Glomerular visceral epithelial cell (primary cell): ENCODE data around the gene C1orf35.

Experiments
- DNase-seq: peaks from one replicate; pipeline ENCODE4 v3.0.0-alpha.2; 2016; ENCODE audit errors: extremely low spot score

Gene C1orf35

DNA sequence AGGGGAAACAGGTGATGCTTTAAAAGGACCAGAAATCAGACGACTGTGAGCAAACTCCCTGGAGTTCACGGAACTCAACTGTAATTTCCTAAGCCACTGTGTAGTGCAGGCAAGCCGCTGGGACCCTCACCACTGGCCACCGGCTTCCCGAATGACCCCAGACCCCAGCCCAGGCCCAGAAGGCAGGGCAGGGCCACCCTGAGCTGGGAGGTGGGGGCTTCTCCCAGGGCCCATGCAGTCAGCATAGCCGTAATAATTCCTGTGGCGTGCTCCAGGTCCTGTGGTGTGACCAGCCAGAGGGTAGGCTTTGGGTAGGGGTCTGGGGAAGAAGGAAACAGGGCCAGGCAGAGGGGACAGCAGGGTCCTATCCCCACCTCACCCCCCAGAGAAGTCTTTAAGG, 24.1 kb downstream of the C1orf35 start:
- DNase-seq, result no peak

DNA sequence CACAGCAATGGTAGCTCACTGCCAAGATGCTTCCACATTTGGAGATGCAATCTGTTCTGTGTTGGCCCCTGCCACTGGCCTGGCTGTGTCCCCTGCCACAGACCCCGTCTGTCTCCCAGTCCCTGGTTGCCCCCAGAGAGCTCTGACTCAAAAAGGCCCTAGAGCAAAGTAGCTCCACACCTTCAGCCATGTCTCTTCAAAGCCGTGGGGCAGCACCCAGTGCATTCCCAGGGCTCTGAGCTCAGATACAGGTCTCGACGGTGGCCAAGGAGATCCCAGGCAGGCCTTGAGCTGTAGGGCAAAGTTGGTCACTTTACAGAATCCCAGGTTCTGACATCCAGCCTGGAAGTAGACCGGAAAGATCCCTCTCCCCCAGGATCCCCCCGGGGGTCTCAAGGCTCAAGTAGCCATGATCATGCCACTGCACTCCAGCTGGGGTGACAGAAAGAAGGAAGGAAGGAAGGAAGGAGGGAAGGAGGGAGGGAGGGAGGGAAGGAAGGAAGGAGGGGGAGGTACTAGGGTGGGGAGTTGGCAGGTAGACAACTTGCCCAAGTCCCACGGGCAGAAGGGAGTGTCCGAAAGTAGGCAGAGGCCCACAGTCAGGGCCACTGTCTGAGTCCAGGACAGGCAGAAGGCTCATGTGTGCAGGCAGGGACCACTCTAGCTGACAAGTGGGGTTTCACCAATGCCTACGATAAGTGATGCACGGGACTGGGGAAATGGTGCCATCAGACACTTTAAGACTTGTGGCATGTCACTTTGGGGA, 25.4 kb downstream of the C1orf35 start:
- no peak for DNase-seq

DNA sequence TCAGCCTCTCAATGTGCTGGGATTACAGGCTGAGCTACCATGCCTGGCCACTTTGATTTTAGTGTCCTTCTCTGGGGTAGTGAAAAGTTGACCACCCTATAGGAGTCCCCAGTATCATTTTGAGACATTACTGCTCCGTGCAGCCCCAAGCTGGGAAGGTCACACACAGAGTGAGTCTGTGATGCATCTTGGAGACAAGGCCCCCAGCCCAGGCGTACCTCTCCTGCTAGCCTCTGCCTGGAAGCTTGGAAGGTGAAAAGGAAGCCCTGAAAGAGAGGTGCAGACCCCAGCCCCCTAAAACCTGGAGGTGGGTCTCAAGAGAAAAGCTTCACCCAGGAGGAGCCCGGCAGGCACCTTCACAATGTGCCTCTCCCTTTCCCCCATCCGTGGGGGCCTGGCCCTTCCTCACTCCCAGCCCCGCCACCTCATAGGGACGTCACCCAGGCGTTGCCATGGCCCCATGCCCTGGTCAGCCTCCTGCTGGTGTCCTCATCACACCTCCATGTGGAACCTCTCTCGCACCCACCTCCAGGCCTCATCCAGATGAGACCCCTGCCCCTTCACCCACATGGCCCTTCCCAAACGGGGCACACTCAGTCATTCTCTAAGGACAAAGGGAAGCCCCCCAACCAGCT, 26.2 kb downstream of the C1orf35 start:
- no peak for DNase-seq

DNA sequence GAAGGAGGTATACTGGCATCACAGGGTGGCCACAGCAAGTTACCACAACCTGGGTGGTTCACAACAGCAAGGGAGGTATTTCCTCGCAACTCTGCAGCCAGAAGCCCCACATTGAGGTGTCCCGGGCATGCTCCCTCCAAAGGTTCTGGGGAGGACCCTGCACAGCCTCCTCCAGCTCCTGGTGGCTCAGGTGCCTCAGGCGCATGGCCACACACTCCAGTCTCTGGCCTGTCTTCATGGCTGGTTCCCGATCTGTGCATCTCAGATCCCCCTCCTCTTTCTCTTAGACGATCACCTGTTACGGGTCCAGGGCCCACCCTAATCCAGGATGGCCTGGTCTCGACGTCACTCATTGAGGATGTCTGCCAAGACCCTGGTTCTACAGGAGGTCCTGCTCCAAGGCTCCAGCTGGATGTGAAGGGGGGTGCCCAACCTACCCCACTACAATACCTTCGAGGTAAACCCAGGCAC, 27.3 kb downstream of the C1orf35 start:
- no peak for DNase-seq

DNA sequence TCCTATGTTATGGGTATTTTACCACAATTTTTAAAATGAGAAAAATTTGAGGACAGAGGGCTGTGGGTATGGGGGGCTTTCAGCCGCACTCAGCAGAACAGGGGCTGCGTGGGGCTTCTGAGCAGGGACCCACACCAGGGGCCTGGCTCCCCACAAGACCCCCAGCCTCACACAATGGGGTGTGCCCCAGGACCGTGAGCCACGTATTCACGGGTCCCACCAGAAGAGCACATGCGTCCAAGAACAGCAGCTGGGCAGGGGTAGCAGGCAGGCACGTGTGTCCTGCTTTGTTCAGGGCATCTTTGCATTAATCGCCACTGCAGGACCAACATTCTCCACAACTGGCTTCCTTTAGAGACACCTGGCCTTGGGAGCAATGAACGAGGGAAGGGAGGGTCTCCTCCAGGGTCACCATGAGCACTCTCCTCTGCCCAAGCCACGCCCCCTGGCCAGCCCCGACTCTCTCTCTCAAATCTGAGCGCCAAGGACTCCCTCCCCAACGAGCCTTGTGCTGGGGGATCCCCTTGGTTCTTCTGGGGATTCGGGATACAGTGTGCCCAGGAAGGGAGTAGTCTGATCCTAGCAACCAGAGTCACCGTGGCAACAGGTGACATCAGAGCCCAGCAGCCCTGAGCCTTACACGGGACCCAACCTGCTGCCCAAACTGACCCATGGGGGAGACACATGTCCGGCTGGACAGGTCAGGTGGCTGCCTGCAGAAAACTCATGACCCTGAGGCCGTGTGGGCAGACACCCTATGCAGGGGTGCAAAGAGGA, 28.0 kb downstream of the C1orf35 start:
- DNase-seq, result no peak

DNA sequence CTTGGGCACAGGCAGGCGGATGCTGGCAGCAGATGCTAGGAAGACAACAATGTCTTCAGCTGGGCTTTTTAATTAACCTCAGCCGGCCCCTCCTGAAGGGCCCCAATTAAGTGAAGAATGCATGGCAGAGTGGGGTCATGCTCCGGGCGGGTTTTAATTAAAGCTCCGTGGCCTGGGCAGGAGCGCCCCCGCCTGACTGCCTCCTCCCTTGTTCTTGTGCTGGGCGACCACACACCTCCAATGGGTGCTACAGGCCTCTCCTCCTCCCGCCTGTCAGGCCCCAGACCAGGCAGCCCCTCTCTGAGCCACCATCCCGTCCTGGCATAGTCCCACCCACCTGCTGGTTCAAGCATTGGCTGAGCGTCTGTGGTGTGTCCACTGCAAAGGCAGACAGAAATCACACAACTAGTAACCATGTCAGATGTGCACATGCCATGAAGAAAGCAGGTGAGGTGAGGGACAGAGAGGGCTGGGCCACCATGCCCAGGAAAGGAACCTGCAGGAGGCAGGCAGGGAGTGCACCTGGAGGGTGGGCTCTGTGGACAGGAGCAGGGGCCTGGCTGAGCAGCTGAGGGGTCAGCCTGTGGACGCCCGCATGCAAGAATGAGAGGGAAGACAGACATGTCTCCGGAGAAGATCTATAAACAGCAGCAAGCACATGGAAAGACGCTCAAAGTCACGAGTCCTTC, 29.1 kb downstream of the C1orf35 start:
- no peak for DNase-seq

DNA sequence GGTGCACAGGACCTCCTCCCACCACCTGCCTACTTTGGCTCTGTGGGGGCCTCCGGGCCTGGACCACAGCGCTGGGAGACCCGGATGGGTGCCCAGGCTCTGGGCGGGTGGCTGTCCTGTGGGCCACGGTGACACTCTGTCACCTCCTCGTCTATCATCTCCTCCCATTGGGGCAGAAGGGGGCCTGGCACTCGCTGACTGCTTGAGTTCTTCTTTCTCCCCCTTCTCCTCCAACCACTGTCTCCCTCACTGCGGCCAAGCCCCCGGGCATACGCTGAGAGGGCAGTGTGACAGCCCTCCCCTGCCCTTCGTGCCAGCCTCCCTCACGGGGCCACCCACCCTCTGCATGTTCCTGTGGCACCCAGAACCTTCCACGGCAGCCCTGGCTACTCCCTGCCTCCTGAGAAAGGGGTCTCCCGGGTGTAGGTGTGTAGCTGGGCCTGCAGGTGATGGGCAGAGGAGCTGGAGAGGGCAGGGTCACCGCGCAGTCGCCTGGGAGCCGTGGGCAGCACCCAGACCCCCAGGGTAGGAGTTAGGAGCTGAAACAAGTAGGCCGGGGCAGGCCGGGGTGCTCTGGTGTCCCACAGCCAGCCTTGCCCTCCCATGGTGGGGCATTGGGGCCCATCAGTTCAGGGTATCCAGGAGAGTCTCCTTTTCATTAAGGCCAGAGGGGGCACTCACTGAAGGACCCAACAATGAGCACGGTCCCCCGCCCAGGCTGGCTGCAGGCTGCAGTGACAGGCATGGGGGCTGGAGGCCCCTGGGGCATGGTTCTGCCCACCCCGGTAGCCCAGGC, 29.9 kb downstream of the C1orf35 start:
- no peak for DNase-seq

DNA sequence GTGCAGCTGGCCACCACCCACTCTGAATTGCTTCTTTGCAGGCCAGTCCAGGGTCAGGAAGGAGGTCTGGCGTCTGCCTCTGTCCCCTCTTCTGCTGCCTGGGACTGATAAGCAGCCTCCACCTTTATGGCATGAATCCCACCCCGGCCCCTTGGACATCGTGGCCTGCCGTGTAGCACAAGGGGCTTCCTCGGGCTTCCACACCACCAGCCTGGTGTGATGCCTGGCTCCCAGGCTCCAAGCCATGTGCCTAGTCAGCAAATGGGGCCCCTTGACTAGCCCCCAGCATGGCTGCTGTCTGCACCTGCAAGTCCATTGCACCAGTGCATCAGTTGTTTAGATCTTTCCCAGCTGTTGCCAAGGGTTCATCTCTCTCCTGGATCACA, 30.5 kb downstream of the C1orf35 start:
- DNase-seq, result no peak

DNA sequence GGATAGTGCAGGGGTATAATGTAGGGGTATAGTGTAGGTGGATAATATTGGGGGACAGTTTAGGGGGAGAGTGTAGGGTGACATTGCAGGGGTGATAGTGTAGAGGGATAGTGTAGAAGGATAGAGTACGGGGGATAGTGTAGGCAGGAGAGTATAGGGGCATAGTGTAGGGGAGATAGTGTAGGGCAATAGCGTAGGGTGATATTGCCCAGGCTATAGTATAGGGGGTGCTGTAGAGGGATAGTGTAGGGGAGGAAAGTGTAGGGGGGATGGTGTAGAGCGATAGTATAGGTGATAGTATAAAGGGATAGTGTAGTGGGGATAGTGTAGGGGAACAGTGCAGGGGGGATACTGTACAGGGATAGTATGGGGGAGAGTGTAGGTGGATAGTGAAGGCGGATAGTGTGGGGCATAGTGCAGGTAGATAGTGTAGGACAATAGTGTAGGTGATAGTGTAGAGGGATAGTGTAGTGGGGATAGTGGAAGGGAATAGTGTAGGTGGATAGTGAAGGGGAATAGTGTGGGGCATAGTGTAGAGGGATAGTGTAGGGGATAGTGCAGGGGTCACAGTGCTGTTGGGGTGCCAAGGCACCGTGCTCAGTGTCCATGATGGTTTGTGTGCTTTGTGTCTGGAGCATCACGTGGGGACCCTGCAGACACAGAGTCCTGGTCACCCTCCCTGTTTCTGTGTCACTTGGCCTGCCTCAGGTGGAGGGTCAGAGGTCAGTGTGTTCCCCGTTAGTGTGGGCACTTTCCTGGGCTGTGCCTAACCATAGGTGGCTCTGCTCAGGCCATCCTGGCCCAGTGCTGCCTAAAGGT, 31.1 kb downstream of the C1orf35 start:
- DNase-seq, result no peak

DNA sequence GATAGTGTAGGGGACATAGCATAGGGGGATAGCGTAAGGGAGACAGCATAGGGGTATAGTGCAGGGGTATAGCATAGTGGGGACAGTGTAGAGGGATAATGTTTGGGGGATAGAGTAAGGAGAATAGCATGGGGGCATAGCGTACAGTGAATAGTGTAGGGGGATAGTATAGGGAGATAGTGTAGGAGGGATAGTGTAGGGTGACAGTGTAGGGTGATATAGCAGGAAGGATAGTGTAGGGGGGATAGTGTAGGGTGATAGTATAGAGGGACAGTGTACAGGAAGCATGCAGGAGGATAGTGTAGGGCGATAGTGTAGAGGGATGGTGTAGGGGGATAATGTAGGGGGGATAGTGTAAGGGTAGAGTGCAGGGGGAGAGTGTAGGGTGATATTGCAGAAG, 32.3 kb downstream of the C1orf35 start:
- DNase-seq, result no peak

DNA sequence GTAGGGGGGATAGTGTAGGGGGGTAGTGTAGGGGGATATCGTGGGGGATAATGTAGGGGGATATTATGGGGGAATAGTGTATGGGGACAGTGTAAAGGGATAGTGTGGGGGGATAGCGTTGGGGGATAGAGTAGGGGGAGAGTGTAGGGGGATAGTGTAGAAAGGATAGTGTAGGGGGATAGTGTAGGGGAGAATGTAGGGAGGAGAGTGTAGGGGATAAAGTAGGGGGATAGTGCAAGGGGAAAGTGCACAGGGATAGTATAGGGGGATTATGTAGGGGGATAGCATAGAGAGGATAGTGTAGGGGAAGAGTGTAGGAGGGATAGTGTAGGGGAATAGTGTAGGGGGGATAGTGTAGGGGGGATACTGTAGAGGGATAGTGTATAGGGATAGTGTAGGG, 33.0 kb downstream of the C1orf35 start:
- DNase-seq, result no peak

DNA sequence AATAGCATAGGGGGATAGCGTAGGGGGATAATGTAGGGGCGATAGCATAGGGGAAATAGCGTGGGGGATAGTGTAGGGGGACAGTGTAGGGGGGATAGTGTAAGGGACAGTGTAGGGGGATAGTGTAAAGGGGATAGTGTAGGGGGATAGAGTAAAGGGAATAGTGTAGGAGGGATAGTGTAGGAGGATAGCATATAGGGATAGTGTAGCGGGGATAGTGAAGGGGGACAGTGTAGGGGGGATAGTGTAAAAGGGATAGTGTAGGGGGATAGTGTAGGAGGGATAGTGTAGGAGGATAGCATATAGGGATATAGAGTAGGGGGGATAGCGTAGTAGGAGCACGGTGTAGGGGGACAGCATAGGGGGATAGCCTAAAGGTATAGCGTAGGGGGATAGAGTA, 34.8 kb downstream of the C1orf35 start:
- no peak for DNase-seq

DNA sequence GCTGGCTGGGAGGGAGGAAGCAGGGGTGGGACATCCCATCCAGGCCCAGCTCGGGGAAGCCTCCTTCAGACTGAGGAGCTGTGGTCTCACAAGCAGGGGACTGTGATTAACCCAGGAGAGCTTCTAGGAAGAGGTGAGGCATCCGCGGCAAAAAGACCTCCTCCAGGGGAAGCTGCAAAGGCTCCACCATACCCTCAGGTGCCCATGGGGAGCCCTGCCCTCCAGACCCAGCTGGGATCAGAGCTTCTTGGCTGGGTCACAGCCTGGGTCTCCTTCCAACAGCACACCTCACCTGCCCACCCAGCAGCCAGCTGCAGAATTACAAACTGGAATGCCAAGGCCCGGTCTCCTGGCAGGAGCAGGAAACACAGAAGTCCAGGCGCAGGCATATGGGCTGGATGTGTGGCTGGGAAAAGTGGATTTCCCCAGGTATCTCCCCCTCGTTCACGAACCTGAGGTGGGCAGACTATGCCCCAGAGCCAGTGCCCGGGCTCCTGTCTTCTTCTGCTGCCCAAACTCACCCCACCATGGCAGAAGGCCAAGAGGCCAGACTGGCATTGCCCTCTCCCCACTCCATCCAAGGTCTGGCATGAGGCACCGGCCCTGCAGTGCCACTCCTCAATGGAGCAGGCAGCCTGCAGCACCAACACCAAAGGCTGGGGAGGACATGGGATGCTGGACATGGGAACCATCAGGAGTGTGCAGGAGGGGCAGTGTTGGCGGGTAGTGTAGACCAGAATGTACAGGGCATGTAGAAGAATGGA, 36.1 kb downstream of the C1orf35 start:
- no peak for DNase-seq

DNA sequence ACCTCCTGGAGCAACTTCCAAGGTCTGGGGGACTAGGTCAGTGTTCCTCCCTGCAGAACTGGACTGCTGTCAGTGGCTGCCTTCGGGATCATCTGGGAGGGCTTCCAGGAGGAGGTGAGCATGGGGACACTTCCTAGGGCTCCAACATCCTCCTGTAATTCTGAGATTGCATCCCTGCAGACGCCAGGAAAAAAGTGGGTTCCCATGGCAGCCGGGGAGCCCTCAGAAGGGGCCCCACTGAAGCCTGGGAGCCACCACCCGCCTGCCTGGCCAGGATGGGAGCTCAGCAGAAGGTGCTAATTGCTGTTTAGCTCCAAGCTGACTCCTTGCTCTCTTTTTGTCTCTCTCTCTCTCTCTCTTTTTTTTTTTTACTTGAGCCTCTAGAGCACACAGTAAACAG, 36.7 kb downstream of the C1orf35 start:
- no peak for DNase-seq

DNA sequence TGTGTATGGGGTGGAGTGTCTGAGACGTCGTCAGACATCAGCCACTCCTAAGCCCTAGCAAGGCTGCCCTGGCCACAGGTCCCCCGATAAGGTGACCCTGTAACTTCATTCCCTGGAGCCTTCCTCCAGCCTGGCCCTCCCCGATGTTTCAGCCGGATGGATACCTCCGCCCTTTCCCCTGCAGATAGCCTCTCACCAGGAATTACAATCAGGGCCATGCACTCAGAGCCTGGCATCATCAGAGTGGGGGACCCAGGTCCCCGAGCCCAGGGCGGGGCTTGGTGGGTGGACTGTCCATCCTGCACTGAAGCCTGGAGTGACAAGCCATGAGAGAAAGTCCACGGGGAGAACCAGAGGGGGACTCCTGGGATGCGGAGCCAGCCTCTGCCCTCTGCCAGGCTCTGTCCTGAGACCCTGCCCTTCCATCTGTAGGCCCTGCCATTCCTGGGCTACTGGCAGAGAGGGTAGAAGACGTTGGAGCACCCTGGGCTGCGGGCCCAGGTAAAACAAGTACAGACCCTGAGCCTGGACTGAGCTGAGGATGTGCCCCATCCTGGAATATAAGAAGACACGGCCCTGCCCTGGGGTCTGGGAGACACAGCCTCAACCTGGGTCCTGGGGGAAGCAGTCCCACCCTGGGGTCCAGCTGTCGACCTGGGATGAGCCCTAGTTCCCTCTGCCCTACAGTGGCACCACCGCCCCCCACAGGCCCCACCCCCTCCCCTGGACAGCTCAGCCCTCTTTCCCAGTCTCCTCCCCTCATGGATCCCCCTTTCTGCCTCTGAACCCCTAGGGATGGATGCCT, 37.4 kb downstream of the C1orf35 start:
- no peak for DNase-seq

DNA sequence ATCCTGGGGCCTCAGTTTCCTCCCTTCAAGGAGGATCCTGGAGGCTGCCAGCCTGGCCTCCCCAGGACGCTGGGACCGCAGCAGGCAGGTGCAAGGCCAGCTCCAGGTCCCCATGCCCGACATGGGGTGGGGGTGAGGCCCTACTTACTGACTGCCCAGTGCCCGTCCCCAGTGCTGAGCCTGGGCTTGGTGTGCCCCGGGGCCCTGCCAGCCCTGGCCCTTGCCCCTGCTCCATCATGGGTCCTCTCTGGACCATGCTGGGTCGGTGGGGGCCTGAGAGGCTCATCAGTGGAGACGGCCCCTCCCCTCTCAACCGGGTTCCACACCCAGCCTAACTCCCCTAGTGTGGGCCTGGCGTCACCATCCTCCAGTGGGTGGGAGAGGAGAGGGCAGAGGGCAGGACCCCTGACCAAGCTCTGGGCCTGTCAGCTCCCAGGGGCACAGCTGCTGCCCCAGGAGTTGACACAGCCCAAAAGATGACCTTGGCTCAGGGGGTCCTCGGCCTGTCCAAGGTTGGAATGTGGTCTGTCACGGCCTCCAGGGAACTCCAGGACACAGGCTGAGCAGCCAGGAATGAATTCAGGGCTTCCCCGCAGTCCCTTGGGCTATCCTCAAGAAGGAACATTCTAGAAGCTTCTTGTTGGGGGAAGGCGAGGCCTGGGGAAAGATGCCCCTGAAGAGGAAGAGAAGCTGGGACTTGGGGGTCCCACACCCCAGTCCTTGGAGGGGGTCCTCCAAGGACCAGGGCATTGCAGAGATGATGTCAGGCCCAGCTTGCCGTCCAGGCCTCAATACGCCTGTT, 38.2 kb downstream of the C1orf35 start:
- no peak for DNase-seq

DNA sequence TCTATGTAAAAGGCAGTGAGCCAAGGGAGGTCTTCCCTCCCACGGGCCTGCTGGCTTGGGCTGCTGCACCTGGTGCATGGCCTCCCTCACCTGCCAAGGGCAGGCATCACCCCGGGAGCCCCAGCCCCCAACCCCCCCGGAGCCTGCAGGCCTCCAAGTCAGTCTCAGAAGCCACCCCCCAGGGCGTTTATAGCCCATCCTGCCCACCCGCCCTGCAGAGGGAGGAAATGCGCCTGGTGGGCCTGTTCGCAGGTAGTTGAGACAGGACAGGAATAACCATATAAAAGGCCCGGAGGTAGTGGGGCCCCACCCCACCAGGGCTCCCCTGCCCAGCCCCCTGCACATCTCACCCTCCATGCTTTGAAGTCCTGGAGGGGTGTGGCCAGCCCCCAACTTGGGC, 38.8 kb downstream of the C1orf35 start:
- DNase-seq, result no peak
